Kidney epithelial cell (primary cell): ENCODE measurements around the gene PTPRF. TPM values are rescaled to one million over a fixed set of nuclear protein-coding genes. Genes with fewer than 3 reads are reported as not detected.
A peak's percentile ranks its signal among the peaks of the same experiment; 100 is the strongest.

Experiments used
- DNase-seq: peaks from one replicate; pipeline ENCODE4 v3.0.0-alpha.2; 2010; ENCODE audit warnings: low read depth
- H3K27me3 ChIP-seq: 2 replicates; pipeline ENCODE4 v1.6.0; 2011; ENCODE audit warnings: low read length; ENCODE audit not compliant: control insufficient read depth, insufficient read depth
- H3K36me3 ChIP-seq: 2 replicates; pipeline ENCODE4 v1.5.1; 2011; ENCODE audit warnings: low read length; ENCODE audit not compliant: control insufficient read depth, insufficient read depth
- H3K4me3 ChIP-seq: 2 replicates; pipeline ENCODE4 v1.5.1; 2011; ENCODE audit warnings: low read depth, mild to moderate bottlenecking, control low read depth, low read length
- total RNA-seq: library from RNA; depleted of rRNA; stranded (reverse); fragments of >200 nt; gene quantifications from 2 replicates; pipeline ENCODE4 v1.2.3, GENCODE V29; 2015
- TF ChIP-seq, protein P1 (sequence below): IDR thresholded peaks from 2 replicates; pipeline ENCODE4 v1.5.1; 2011; ENCODE audit warnings: mild to moderate bottlenecking, moderate library complexity, low read length, control low read depth, inconsistent platforms; ENCODE audit not compliant: insufficient read depth, poor library complexity, severe bottlenecking

Gene PTPRF
- total RNA-seq, 1 donor from 2014 or later: 297 TPM

DNA sequence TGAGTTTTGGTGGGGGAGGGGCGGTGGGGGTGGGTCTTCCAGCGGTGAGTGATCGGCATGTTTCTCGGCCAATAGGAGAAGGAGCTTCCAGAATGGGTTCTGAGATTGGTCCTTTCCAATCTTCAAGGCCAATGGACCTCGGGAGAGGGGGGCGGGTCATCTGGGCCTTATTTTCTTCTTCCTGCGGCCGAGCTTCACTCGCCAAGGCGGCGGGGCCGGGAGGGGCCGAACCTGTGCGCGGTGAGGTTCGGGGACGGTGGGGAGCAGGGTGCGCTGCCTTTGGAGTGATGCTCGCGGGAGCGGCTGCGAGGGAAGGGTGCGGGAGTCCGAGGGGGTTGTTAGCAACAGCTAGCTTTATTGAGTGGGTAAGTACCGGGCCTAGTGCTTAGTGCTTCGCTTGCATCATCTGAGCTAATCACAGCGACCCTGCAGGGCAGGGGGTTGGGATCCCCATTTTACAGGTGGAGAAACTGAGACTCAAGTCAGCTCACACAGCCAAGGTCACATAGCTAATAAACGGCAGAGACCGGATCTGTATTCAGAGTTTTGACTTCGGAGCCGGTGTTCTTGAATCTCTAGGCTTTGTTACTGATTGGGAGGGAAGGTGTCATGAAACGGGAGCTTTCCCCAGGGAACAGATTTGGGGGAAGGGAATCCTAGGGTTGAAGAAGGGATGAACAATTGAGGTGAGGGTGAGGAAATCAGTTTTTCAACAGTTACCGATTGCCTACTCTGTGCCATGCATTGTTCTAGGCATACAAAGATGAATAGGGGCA is 119.8 kb downstream of the PTPRF start:
- H3K4me3 ChIP-seq: peak overlapping the region; percentile 58
- H3K27me3 ChIP-seq: no peaks in the 10 kb centered on the region
- TF ChIP-seq, protein P1, sequence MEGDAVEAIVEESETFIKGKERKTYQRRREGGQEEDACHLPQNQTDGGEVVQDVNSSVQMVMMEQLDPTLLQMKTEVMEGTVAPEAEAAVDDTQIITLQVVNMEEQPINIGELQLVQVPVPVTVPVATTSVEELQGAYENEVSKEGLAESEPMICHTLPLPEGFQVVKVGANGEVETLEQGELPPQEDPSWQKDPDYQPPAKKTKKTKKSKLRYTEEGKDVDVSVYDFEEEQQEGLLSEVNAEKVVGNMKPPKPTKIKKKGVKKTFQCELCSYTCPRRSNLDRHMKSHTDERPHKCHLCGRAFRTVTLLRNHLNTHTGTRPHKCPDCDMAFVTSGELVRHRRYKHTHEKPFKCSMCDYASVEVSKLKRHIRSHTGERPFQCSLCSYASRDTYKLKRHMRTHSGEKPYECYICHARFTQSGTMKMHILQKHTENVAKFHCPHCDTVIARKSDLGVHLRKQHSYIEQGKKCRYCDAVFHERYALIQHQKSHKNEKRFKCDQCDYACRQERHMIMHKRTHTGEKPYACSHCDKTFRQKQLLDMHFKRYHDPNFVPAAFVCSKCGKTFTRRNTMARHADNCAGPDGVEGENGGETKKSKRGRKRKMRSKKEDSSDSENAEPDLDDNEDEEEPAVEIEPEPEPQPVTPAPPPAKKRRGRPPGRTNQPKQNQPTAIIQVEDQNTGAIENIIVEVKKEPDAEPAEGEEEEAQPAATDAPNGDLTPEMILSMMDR: no peak
- H3K36me3 ChIP-seq: peaks cover 1% of the 10 kb centered on the region
- DNase-seq: peak; percentile 87

- H3K4me3 ChIP-seq: peak overlapping the region; percentile 58
- DNase-seq: no peak
- TF ChIP-seq, protein P1: no peak
- no peaks in the 10 kb centered on the region for H3K27me3 ChIP-seq
- peaks cover 6% of the 10 kb centered on the region for H3K36me3 ChIP-seq
These were observed 120.5 kb downstream of the PTPRF start for GRCh38 chr1:43651188-43651587.

- no peaks in the 10 kb centered on the region for H3K27me3 ChIP-seq
- peak overlapping the region; percentile 58 for H3K4me3 ChIP-seq
- TF ChIP-seq, protein P1: no peak
- DNase-seq: no peak
- H3K36me3 ChIP-seq: peaks cover 6% of the 10 kb centered on the region
These were observed 121.2 kb downstream of the PTPRF start for GRCh38 chr1:43651902-43652301.

DNA sequence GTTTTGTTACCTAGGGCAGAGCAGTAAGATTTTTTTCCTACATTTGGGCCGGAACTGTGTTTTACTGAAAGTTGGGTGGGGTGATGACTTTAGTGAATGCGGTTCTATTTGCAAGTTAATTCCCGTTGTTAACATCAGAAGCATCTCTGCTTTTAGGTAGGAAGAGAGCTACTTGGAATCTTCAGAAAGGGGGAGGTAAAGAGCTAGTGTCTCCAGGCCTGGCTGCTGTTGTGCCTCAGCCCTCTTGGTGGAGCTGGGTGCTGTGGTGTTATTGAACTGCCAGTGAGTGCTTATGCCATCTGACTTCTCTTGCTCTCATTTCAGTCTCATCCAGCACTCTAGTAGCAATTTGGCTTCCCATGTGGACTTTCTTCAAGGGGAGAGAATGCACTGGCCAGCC is 122.7 kb downstream of the PTPRF start:
- TF ChIP-seq, protein P1: peak; percentile 34
- no peak for DNase-seq
- Histone ChIP-seq H3K36me3 (peaks cover 6% of the 10 kb centered on the region), H3K4me3 (no peak overlapping the region), H3K27me3 (no peaks in the 10 kb centered on the region)

GRCh38 chr1:43653893-43654292 is 123.2 kb downstream of the PTPRF start:
- H3K36me3 ChIP-seq: peaks cover 6% of the 10 kb centered on the region
- no peaks in the 10 kb centered on the region for H3K27me3 ChIP-seq
- H3K4me3 ChIP-seq: no peak overlapping the region
- no peak for DNase-seq
- TF ChIP-seq, protein P1: no peak

GRCh38 chr1:43655953-43656352 is 125.3 kb downstream of the PTPRF start:
- no peak overlapping the region for H3K4me3 ChIP-seq
- DNase-seq: no peak
- H3K36me3 ChIP-seq: peaks cover 6% of the 10 kb centered on the region
- TF ChIP-seq, protein P1: no peak
- H3K27me3 ChIP-seq: no peaks in the 10 kb centered on the region
